T47D (cell line): Measurements from ENCODE around the gene GALNT2.

ENCODE experiments used
- DNase-seq, 2 experiments: peaks; one replicate each; pipeline versions ENCODE4 v3.0.0 to v3.0.0-alpha.2; 2011 to 2012; ENCODE audit warnings: low read depth in 1 of 2, low spot score in 1 of 2
- JUND ChIP-seq: IDR thresholded peaks from 2 replicates; pipeline ENCODE4 v1.6.1; 2012; ENCODE audit warnings: low read depth
- in situ Hi-C: cut with HindIII; loops from 2 replicates; pipeline ENCODE4 v1.10.0; 2016; ENCODE audit warnings: low sequenced_read_pairs, low pct_unique_long_range_greater_than_20kb

The GALNT2 gene

DNA sequence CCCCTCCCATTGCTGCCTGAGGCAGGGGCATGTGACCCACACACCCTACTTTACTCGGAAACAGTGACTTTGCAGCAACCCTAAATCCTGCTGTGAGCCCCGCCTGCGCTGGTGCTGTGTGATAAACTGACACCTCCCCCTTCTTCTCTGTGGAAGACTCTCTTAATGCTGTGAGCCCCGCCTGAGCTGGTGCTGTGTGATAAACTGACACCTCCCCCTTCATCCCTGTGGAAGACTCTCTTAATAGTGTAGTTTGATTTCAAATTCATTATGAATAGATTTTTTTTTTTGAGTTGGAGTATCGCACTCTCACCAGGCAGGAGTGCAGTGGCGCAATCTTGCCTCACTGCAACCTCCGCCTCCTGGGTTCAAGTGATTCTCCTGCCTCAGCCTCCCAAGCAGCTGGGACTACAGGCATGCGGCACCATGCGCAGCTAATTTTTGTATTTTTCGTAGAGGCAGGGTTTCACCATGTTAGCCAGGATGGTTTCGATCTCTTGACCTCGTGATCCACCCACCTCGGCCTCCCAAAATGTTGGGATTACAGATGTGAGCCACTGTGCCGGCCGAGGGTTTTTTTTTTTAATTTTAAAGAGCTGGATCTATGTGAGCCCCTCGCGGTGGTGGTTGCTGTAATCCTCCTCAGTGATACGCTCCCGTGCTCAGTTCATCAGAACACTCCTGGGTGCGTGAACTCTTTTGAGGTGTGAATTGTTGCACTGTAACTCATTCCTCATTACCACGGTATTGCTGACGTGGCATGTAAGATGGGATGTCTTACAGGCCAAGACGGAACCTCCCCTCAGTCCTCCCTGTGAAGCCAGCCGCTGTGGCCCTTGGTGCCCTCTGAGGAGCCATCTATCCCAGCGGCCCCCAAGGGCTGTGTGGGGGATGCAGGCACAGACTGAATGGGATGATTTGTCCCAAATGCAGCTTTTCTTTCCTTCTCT lies 60.3 kb downstream of the GALNT2 start:
- DNase-seq = no peak
- in situ Hi-C loops = no loop called here
- TF ChIP-seq JUND = no peak

DNA sequence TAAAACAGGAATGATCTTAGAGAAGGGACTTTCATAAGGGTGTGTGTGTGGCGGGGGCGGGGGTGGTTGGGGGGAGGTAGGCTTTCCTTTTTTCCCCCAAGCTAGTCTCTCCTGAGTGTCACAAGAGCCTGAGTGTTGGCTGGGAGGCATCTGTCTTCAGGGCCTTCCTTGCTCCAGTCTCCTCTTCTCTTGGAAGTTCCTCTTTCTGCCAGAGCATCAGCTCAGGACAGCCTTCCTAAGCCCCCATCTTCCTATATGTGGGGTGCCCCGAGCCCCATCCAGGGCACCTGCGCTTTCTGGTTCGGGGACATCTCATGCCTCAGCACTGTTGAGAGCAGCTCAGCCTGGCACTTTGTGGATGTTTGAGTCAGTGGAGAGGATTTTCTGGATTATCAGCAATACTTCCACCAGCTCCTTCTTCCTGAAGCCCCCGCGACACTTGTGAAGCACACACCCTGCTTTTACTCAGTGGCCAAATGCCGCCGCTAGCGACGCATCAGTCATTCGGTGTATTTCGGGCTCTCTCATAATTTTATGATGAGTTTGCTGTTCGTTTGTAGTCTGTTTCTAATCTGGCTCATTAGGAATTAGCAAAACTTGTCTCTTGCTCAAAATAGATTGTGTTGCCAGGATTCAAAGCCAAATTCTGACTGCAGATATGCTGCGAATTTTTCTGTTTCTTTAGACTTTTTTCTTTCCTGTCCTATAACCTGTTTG lies 61.7 kb downstream of the GALNT2 start:
- no peak for DNase-seq
- in situ Hi-C loops = no loop called here

DNA sequence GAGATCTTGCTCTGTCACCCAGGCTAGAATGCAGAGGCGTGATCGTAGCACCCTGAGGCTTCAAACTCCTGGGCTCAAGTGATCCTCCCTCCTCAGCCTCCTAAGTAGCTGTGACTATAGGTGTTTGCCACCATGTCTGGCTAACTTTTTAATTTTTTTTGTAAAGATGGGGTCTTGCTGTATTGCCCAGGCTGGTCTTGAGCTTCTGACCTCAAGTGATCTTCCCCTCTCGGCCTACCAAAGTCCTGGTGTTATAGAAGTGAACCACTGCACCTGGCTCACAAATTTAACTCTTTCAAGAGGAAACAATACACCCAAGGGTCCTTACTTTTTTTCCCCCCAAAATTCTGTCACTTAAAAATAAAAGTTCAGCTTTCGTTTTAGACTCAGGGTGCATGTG lies 62.3 kb downstream of the GALNT2 start:
- no peak for TF ChIP-seq JUND
- in situ Hi-C loops = no loop called here
- no peak for DNase-seq

More for the DNA sequence above, 61.7 kb downstream of the GALNT2 start:
- TF ChIP-seq JUND = no peak

DNA sequence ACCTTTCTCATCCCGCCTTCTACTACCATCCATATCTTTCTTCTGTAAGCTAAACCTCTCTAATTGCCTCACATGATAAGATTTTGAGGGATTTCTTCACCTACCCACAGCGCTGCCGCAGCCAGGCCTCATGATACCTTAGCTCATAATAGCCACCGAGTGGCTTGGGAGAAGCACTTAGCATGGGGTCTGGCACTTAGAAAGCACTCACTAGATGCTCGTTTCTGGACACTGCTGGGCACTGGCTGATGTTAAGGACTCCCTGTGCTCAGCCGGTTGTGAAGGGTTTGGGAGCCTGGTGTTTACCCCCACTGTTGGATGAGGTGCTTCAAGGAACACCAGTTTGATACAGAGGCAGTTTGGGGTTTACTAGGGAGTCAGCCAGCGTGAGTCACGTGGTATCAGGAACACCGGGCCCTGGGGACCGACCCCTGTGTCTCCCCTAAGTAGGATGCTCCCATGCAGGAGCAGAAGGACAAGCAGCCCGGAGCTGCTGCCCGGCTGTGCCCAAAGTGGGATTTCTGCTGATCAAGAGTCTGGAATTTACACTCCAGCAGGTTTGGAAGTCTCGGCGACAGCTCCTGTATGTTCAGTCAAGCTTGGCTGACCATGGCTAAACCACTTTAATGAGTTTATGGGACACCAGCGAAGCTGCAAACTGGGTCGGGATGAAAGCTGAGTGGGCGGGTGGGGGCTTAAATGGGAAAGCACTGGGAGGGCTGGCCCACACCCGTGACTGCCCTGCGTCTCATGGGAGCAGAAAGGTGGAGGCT lies 63.3 kb downstream of the GALNT2 start:
- in situ Hi-C loops = no loop called here
- TF ChIP-seq JUND = no peak
- DNase-seq = no peak

DNA sequence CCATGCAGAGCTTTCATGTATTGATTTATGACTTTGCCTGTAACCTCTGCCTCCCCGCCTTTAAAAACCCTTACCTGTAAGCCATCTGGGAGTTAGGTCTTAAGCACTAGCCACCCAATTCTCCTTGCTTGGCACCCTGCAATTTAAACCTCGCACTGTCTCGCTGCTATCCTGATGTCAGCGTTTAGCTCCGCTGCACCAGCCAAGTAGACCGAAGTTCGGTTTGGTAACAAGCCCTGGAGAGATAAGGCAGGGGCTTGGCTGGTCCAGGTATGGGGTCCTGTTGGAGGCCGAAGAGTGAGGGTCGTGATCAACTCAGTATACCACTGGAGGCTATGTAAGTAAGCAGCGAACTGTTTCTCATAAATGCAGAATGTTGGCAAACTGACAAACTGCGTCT lies 64.4 kb downstream of the GALNT2 start:
- TF ChIP-seq JUND = no peak
- in situ Hi-C loops = no loop called here
- no peak for DNase-seq

DNA sequence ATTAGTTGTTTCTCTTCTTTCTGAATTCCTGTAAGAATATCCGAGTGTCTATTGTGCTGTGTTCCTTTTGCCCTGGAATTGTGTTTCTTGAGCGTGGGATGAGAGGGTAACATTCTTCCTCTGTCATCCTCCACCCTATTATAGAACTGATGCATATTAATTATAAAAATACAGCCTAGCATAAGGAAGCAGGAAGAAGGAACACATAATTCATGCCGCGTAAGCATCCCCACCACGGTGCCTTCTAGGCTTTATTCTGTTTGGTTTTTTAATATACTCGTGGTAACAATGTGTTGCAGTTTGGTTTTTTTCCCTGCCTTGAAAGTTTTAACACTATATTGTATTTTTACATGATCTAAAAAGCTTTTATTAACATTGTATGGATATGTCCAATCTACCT lies 65.7 kb downstream of the GALNT2 start:
- TF ChIP-seq JUND = no peak
- in situ Hi-C loops = no loop called here
- DNase-seq = no peak

DNA sequence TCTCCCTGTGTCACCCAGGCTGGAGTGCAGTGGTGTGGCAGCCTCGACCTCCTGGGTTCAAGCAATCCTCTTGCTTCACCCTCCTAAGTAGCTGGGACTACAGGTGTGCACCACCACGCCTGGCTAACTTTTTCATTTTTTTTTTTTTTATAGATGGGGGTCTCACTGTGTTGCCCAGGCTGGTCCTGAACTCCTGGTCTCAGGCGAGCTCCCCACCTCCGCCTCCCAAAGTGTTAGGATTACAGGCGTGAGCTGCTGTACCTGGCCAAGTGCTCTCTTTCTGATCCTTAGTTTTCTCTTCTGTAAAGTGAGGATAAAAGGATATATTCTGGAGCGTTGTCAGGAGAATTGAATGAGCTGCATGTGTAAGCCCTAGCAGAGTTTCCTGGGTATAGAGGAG lies 68.7 kb downstream of the GALNT2 start:
- TF ChIP-seq JUND = no peak
- no peak for DNase-seq
- in situ Hi-C loops = no loop called here

DNA sequence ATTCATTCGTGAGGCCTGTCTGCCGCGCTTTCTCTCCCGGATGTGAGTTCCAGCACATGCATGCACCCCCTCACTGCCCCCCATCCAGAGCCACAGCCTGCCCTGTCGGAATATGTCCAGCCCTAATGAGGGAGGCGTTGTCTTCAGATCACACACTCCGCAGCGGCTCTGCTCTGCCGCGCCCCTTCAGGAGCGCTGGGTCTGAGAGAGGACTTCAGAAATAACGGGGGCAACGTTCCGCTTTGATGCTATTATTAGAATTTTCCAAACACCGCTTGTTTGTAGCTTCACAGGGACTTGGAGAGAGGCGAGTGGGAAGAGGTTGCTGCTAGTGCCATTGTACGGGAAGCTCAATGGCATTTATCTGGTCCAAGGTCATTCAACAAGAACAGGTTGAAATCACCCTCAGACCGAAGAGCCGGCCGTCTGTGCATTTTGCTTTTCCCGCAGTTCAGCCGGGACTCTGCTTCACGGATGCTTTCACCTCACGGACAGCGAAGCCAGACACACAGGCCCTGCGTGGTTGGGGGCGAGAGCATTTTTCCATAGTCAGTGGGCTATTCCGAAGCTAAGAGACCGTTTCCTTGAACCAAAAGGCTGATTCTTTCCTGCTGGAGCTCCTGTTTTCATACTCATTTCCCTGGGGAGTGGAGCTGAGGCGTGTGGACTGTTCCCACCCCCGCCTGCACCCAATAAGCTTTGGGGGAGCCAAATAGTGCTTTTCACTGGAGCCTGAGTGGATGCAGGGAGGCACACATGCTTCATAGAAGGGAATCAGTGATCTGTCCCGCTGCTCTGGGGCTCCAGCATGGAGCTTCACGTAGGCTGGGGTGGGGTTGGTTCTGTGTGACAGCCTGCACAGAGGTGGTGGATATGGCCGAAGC lies 69.7 kb downstream of the GALNT2 start:
- DNase-seq = no peak
- in situ Hi-C loops = no loop called here

DNA sequence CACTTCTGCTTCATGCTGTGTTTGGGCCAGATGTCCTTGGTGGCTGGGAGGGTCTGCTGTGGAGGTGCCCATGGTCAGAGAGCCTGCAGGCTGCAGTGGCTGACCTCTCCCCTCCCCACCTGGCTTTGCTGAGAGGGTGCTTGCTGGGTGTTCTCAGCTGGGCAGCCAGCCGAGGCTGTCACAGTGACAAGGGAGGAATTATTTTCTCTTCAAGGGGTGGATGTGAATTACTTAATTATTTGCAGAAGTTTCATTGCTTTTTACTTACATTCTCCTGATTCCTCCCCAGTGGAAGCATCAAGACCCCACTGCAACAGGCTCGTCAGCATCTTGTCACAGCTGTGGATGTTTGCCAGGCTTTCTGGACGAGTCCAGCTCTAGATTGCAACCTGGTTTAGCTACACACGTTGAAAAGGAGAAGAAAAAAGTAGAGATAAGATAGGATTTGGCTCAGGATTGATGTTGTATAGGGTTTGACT lies 70.3 kb downstream of the GALNT2 start:
- in situ Hi-C loops = no loop called here
- TF ChIP-seq JUND = no peak
- DNase-seq = no peak

More for the DNA sequence above, 69.7 kb downstream of the GALNT2 start:
- TF ChIP-seq JUND = no peak

DNA sequence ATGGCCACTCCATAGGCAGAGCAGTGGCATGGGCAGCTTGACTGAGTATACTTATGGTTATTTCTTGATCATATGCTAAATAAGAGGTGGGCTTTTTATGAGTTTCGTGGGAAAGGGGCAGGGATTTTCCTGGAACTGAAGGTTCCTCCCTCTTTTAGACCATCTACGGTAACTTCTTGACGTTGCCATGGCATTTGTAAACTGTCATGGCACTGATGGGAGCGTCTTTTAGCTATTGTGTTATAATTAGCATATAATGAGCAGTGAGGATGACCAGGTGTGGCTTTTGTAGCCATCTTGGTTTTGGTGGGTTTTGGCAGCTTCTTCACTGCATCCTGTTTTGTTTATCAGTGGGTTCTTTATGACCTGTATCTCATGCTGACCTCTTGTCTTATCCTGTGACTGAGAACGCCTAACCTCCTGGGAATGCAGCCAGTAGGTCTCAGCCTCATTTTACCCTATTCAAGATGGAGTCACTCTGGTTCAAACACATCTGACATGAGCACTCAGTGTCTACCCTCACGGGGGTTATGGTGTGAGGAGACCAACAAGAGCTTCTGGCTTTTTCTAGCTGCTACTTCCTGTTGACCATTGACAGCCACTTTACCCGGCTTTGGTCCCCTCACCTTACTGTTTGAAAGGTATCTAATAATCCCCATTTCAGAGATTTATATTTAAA lies 71.7 kb downstream of the GALNT2 start:
- DNase-seq = no peak
- in situ Hi-C loops = no loop called here
- TF ChIP-seq JUND = no peak

DNA sequence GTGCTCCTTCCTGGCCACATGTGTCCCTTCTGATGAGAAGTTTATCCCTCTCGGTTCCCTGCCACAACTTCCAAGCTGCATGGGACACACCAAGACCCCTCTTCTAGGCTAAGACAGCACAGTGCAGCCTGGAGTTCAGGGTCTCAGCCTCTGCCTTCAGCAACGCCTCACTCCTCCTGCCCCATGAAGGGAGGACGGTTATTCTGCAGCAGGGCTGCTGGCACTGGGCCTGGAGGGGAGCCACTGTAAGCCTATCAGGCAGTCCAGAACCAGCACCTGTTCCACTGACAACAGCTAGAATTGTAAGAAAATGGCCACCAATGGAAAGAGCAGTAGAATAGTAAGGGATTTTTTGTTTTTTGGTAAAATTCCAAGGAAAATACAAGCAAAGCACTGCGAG lies 72.3 kb downstream of the GALNT2 start:
- TF ChIP-seq JUND = no peak
- in situ Hi-C loops = no loop called here

More for the DNA sequence above, 72.3 kb downstream of the GALNT2 start:
- no peak for DNase-seq
